Ovary (tissue), 3 donors: Measurements from ENCODE around the gene SAMD8.
A peak's percentile ranks its signal among the peaks of the same experiment; 100 is the strongest.

Source experiments
- EP300 ChIP-seq: sonication (generic); formaldehyde crosslinking; IDR thresholded peaks from one replicate; pipeline ENCODE4 v1.6.1; 2017; ENCODE audit warnings: antibody characterized with exemption
- TF ChIP-seq, protein P1 (sequence below), 3 donors: fragments of 450-650 bp in 2 of 3; fragments of 200-600 bp in 1 of 3; IDR thresholded peaks; one replicate each; pipeline versions ENCODE4 v1.5.1 to v1.8.0; 2016 to 2022; ENCODE audit warnings: antibody characterized with exemption in 3 of 3, mild to moderate bottlenecking in 1 of 3
- donor health status: DM: no; HTN: no; CAD: no.

DNA sequence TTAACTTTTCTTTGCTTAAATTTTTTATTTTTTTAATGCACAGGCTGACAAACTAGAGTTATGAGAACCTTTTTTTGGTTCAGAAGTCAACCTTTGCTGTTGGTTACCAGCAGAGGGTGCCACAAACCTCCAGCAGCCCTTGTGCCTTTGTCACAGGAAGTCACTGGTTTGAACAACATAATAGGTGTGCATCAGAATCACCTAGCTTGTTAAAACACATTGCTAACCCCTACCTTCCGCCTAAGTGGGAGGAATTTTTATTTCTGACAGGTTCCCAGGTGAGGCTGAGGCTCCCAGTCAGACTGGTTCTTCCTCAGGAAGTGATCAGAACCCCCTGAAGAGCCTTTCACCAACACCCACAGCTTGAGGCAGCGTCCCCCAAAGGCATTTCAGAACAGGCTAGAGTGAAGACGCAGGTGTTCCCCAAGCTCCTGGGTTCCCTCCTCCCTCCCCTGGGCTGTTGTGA is 76.5 kb downstream of the SAMD8 start:
- TF ChIP-seq, protein P1, sequence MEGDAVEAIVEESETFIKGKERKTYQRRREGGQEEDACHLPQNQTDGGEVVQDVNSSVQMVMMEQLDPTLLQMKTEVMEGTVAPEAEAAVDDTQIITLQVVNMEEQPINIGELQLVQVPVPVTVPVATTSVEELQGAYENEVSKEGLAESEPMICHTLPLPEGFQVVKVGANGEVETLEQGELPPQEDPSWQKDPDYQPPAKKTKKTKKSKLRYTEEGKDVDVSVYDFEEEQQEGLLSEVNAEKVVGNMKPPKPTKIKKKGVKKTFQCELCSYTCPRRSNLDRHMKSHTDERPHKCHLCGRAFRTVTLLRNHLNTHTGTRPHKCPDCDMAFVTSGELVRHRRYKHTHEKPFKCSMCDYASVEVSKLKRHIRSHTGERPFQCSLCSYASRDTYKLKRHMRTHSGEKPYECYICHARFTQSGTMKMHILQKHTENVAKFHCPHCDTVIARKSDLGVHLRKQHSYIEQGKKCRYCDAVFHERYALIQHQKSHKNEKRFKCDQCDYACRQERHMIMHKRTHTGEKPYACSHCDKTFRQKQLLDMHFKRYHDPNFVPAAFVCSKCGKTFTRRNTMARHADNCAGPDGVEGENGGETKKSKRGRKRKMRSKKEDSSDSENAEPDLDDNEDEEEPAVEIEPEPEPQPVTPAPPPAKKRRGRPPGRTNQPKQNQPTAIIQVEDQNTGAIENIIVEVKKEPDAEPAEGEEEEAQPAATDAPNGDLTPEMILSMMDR (IDR thresholded peaks at IDR 0.05): peak; percentile 18 to 55 (median 40)
- no peak for TF ChIP-seq EP300
